Activated CD4-positive, CD25-positive, alpha-beta regulatory T cell treated with anti-CD3 and anti-CD28 coated beads, Interleukin-2, amount 50 U/mL, for 72 hours (primary cell): Measurements from ENCODE around the gene ZFHX2.
"Not testable (repeated sequence)": the region's sequence is repeated elsewhere in the genome, so short reads cannot be mapped to it uniquely, and the experiment has no call there.

Experiments used
- DNase-seq: peaks from one replicate; pipeline ENCODE4 v3.0.0; 2021

Gene ZFHX2

GRCh38 chr14:23538785-23539184, 12.8 kb downstream of the ZFHX2 start:
- no peak for DNase-seq

- DNase-seq, result no peak
Measured at GRCh38 chr14:23538050-23538718, 13.4 kb downstream of the ZFHX2 start.

GRCh38 chr14:23537351-23538049, 14.1 kb downstream of the ZFHX2 start:
- no peak for DNase-seq

- DNase-seq, result not testable (repeated sequence)
Measured at GRCh38 chr14:23536906-23537305, 14.7 kb downstream of the ZFHX2 start.

- no peak for DNase-seq
Measured at GRCh38 chr14:23536494-23536893, 15.1 kb downstream of the ZFHX2 start.

- no peak for DNase-seq
Measured at GRCh38 chr14:23535943-23536342, 15.6 kb downstream of the ZFHX2 start.

GRCh38 chr14:23533652-23534435, 17.7 kb downstream of the ZFHX2 start:
- DNase-seq, result no peak

GRCh38 chr14:23532658-23533057, 18.9 kb downstream of the ZFHX2 start:
- DNase-seq, result no peak

- no peak for DNase-seq
Measured at GRCh38 chr14:23531391-23531790, 20.2 kb downstream of the ZFHX2 start.

- DNase-seq, result no peak
Measured at GRCh38 chr14:23530375-23531055, 21.1 kb downstream of the ZFHX2 start.

- no peak for DNase-seq
Measured at GRCh38 chr14:23529016-23529415, 22.5 kb downstream of the ZFHX2 start.

- DNase-seq, result no peak
Measured at GRCh38 chr14:23528555-23528954, 23.0 kb downstream of the ZFHX2 start.

- DNase-seq, result no peak
Measured at GRCh38 chr14:23525611-23526010, 26.0 kb downstream of the ZFHX2 start.

GRCh38 chr14:23524954-23525353, 26.6 kb downstream of the ZFHX2 start:
- no peak for DNase-seq

GRCh38 chr14:23523229-23524016, 28.1 kb downstream of the ZFHX2 start:
- DNase-seq, result no peak

- DNase-seq, result no peak
Measured at GRCh38 chr14:23522643-23523198, 28.8 kb downstream of the ZFHX2 start.

- DNase-seq, result no peak
Measured at GRCh38 chr14:23521785-23522640, 29.6 kb downstream of the ZFHX2 start.

- DNase-seq, result no peak
Measured at GRCh38 chr14:23520899-23521533, 30.5 kb downstream of the ZFHX2 start.

GRCh38 chr14:23518709-23519108, 32.9 kb downstream of the ZFHX2 start:
- DNase-seq, result no peak

- no peak for DNase-seq
Measured at GRCh38 chr14:23517650-23518326, 33.8 kb downstream of the ZFHX2 start.
